WTC11 (cell line): ENCODE measurements around the gene FAM13A. TPM values are rescaled to one million over a fixed set of nuclear protein-coding genes. Genes with fewer than 3 reads are reported as not detected.
A peak's percentile ranks its signal among the peaks of the same experiment; 100 is the strongest.

Source experiments
- ATAC-seq: fragments of 200-7000 bp; cut with Tn5 transposase; 2 replicates; pipeline ENCODE4 v1.10.0; 2021; ENCODE audit warnings: mild to moderate bottlenecking, moderate library complexity
- CTCF ChIA-PET: fragments of 300-600 bp; sonication (Branson Sonifier 250); formaldehyde crosslinking; loops from one replicate; lab custom pipeline; 2021; ENCODE audit warnings: antibody characterized with exemption; lab: Charles Lee
- POLR2A ChIA-PET: fragments of 350-600 bp; sonication (Branson Sonifier 250); formaldehyde crosslinking; loops from one replicate; lab custom pipeline; 2021; ENCODE audit warnings: antibody characterized with exemption; lab: Charles Lee
- DNase-seq: peaks from one replicate; pipeline ENCODE4 v3.0.0; 2021; ENCODE audit warnings: low spot score
- H3K27ac Mint-ChIP-seq: 2 replicates; pipeline ENCODE4 v1.8.0; 2021; ENCODE audit warnings: mixed read lengths
- H3K27me3 Mint-ChIP-seq: 2 replicates; pipeline ENCODE4 v1.8.0; 2021; ENCODE audit warnings: low read depth, mild to moderate bottlenecking, moderate library complexity, mixed read lengths
- H3K36me3 Mint-ChIP-seq: 2 replicates; pipeline ENCODE4 v1.8.0; 2021; ENCODE audit warnings: mixed read lengths
- H3K4me1 Mint-ChIP-seq: 2 replicates; pipeline ENCODE4 v1.8.0; 2022; ENCODE audit warnings: mixed read lengths
- H3K4me3 Mint-ChIP-seq: 2 replicates; pipeline ENCODE4 v1.8.0; 2021; ENCODE audit warnings: mild to moderate bottlenecking, moderate library complexity, mixed read lengths
- H3K9me3 Mint-ChIP-seq: 2 replicates; pipeline ENCODE4 v1.8.0; 2021; ENCODE audit warnings: mixed read lengths
- GRHL2 ChIP-seq: fragments of 250-450 bp; sonication (Bioruptor Pico); IDR thresholded peaks from 2 replicates; pipeline ENCODE4 v1.8.0; 2022; ENCODE audit warnings: mild to moderate bottlenecking, moderate library complexity; ENCODE audit not compliant: insufficient replicate concordance, severe bottlenecking
- JAZF1 ChIP-seq: fragments of 250-450 bp; sonication (Bioruptor Pico); IDR thresholded peaks from 2 replicates; pipeline ENCODE4 v1.9.0; 2021; ENCODE audit warnings: moderate library complexity, mild to moderate bottlenecking, inconsistent platforms
- JUN ChIP-seq: sonication (generic); formaldehyde crosslinking; IDR thresholded peaks from 2 replicates; pipeline ENCODE4 v1.8.0; 2023; ENCODE audit warnings: mild to moderate bottlenecking, missing genetic modification reagents
- MXD4 ChIP-seq: fragments of 250-450 bp; sonication (Bioruptor Pico); IDR thresholded peaks from 2 replicates; pipeline ENCODE4 v1.8.0; 2021; ENCODE audit warnings: mild to moderate bottlenecking, moderate library complexity, borderline replicate concordance
- PRRX2 ChIP-seq: fragments of 250-450 bp; sonication (Bioruptor Pico); IDR thresholded peaks from 2 replicates; pipeline ENCODE4 v1.8.0; 2021; ENCODE audit warnings: mild to moderate bottlenecking
- SMAD3 ChIP-seq: sonication (generic); formaldehyde crosslinking; IDR thresholded peaks from 2 replicates; pipeline ENCODE4 v1.8.0; 2022; ENCODE audit warnings: missing genetic modification reagents, mild to moderate bottlenecking, borderline replicate concordance
- ZNF121 ChIP-seq: sonication (generic); formaldehyde crosslinking; IDR thresholded peaks from 2 replicates; pipeline ENCODE4 v1.8.0; 2023; ENCODE audit warnings: missing genetic modification reagents
- ZNF263 ChIP-seq: sonication (generic); formaldehyde crosslinking; IDR thresholded peaks from 2 replicates; pipeline ENCODE4 v1.8.1; 2022; ENCODE audit warnings: low read depth, mild to moderate bottlenecking, moderate library complexity, missing genetic modification reagents
- ZNF317 ChIP-seq: sonication (generic); formaldehyde crosslinking; IDR thresholded peaks from 2 replicates; pipeline ENCODE4 v1.8.1; 2023; ENCODE audit warnings: low read depth, mild to moderate bottlenecking, moderate library complexity, missing genetic modification reagents, borderline replicate concordance
- ZNF423 ChIP-seq: fragments of 250-450 bp; sonication (Bioruptor Pico); IDR thresholded peaks from 2 replicates; pipeline ENCODE4 v2.1.2; 2022; ENCODE audit warnings: mild to moderate bottlenecking, moderate library complexity
- ZNF671 ChIP-seq: fragments of 250-450 bp; sonication (Bioruptor Pico); IDR thresholded peaks from 2 replicates; pipeline ENCODE4 v1.8.0; 2021; ENCODE audit warnings: mild to moderate bottlenecking
- total RNA-seq: library from RNA; stranded (reverse); gene quantifications from 3 replicates; pipeline ENCODE4 v1.2.3, GENCODE V29; 2021
- TF ChIP-seq, protein P1 (sequence below): sonication (generic); formaldehyde crosslinking; IDR thresholded peaks from 2 replicates; pipeline ENCODE4 v1.8.0; 2022; ENCODE audit warnings: mild to moderate bottlenecking, missing genetic modification reagents
- TF ChIP-seq, protein P2 (sequence below): sonication (generic); formaldehyde crosslinking; IDR thresholded peaks from 2 replicates; pipeline ENCODE4 v1.8.1; 2023; ENCODE audit warnings: mild to moderate bottlenecking, moderate library complexity, missing genetic modification reagents
- TF ChIP-seq, protein P3 (sequence below): sonication (generic); formaldehyde crosslinking; IDR thresholded peaks from 2 replicates; pipeline ENCODE4 v1.8.1; 2022; ENCODE audit warnings: mild to moderate bottlenecking, moderate library complexity, missing genetic modification reagents
- TF ChIP-seq, protein P4 (sequence below): sonication (generic); formaldehyde crosslinking; conservative IDR thresholded peaks from 2 replicates; pipeline ENCODE4 v1.8.1; 2023; ENCODE audit warnings: mild to moderate bottlenecking, low read depth, missing genetic modification reagents, moderate library complexity
- TF ChIP-seq, protein P5 (sequence below): fragments of 250-450 bp; sonication (Bioruptor Pico); IDR thresholded peaks from 2 replicates; pipeline ENCODE4 v2.1.2; 2022; ENCODE audit warnings: mild to moderate bottlenecking, moderate library complexity
- TF ChIP-seq, protein P6 (sequence below): sonication (generic); formaldehyde crosslinking; IDR thresholded peaks from 2 replicates; pipeline ENCODE4 v1.8.1; 2023; ENCODE audit warnings: mild to moderate bottlenecking, missing genetic modification reagents, borderline replicate concordance

The FAM13A gene
- total RNA-seq, 1 experiment from 2014 or later, result 14.6 TPM

DNA sequence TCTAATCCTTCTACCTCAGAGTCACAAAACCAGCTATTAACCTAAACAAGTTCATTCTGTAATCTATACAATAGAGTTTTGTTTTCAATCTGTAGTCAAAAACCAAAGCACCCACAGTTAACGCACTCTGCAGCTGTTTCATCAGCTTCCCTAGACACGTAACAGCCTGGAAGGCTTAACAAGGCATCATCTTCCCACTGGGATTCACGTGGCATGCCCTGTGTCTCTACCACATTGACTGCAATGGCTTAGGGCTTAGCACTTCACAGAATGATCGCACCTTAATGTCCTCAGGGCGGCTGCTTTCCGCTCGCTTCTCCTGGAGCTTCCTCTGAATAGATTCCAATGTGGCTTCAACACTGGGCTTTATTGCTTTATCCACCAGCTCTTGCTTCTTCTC lies 309.6 kb downstream of the FAM13A start:
- Mint-ChIP-seq H3K4me3 (no peak overlapping the region), H3K27ac (no peak overlapping the region), H3K36me3 (peaks cover 40% of the 10 kb centered on the region), H3K4me1 (peaks cover 5% of the 10 kb centered on the region)
- no peak for ATAC-seq
- TF ChIP-seq, protein P1, sequence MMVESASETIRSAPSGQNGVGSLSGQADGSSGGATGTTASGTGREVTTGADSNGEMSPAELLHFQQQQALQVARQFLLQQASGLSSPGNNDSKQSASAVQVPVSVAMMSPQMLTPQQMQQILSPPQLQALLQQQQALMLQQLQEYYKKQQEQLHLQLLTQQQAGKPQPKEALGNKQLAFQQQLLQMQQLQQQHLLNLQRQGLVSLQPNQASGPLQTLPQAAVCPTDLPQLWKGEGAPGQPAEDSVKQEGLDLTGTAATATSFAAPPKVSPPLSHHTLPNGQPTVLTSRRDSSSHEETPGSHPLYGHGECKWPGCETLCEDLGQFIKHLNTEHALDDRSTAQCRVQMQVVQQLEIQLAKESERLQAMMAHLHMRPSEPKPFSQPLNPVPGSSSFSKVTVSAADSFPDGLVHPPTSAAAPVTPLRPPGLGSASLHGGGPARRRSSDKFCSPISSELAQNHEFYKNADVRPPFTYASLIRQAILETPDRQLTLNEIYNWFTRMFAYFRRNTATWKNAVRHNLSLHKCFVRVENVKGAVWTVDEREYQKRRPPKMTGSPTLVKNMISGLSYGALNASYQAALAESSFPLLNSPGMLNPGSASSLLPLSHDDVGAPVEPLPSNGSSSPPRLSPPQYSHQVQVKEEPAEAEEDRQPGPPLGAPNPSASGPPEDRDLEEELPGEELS (CRISPR knock-in tag), result no peak
- TF ChIP-seq ZNF317 (no peak), ZNF121 (CRISPR knock-in tag) (no peak)
- TF ChIP-seq, all 79 proteins: peak for 0
- POLR2A ChIA-PET, result interaction anchor here (0.6 kb wide), 1 partner anchor 278 kb away, joined by 3 read pairs; no protein-coding TSS in a partner anchor
- H3K9me3 Mint-ChIP-seq, result no peaks in the 10 kb centered on the region
- DNase-seq, result no peak
- no peaks in the 10 kb centered on the region for H3K27me3 Mint-ChIP-seq
- CTCF ChIA-PET, result no interaction called here

DNA sequence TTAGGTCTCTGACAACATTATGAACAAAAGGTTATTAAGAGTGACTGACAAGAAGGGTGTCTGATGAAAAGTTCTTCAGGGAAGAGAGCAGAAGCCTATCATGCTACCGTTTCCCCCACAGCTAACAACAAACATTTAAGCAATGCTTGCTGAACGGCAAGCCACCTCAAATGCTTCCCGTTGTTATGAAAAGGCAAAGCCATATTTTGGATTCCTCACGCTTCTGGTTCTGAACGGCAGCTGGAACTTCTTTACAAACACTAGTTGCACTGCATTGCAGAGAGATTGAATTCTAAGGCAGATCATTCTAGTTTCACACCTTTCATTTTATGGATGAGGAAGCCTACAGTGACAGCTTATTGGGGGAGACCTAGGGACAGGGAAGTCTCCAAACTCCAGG lies 310.8 kb downstream of the FAM13A start:
- ChIA-PET POLR2A (no interaction called here), CTCF (interaction anchor here (1.2 kb wide), 1 partner anchor 207 kb away, joined by 3 read pairs; no protein-coding TSS in a partner anchor)
- TF ChIP-seq PRRX2 (CRISPR knock-in tag) (no peak), JAZF1 (CRISPR knock-in tag) (no peak), SMAD3 (CRISPR knock-in tag) (no peak), MXD4 (CRISPR knock-in tag) (no peak), JUN (CRISPR knock-in tag) (no peak), GRHL2 (CRISPR knock-in tag) (no peak), ZNF263 (no peak), ZNF423 (CRISPR knock-in tag) (no peak), ZNF671 (CRISPR knock-in tag) (no peak)
- TF ChIP-seq, protein P2, sequence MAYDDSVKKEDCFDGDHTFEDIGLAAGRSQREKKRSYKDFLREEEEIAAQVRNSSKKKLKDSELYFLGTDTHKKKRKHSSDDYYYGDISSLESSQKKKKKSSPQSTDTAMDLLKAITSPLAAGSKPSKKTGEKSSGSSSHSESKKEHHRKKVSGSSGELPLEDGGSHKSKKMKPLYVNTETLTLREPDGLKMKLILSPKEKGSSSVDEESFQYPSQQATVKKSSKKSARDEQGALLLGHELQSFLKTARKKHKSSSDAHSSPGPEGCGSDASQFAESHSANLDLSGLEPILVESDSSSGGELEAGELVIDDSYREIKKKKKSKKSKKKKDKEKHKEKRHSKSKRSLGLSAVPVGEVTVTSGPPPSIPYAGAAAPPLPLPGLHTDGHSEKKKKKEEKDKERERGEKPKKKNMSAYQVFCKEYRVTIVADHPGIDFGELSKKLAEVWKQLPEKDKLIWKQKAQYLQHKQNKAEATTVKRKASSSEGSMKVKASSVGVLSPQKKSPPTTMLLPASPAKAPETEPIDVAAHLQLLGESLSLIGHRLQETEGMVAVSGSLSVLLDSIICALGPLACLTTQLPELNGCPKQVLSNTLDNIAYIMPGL (CRISPR knock-in tag), result no peak
- TF ChIP-seq, protein P3, sequence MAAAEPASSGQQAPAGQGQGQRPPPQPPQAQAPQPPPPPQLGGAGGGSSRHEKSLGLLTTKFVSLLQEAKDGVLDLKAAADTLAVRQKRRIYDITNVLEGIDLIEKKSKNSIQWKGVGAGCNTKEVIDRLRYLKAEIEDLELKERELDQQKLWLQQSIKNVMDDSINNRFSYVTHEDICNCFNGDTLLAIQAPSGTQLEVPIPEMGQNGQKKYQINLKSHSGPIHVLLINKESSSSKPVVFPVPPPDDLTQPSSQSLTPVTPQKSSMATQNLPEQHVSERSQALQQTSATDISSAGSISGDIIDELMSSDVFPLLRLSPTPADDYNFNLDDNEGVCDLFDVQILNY (CRISPR knock-in tag), result no peak
- TF ChIP-seq, protein P1 (CRISPR knock-in tag), result no peak
- TF ChIP-seq, protein P4, sequence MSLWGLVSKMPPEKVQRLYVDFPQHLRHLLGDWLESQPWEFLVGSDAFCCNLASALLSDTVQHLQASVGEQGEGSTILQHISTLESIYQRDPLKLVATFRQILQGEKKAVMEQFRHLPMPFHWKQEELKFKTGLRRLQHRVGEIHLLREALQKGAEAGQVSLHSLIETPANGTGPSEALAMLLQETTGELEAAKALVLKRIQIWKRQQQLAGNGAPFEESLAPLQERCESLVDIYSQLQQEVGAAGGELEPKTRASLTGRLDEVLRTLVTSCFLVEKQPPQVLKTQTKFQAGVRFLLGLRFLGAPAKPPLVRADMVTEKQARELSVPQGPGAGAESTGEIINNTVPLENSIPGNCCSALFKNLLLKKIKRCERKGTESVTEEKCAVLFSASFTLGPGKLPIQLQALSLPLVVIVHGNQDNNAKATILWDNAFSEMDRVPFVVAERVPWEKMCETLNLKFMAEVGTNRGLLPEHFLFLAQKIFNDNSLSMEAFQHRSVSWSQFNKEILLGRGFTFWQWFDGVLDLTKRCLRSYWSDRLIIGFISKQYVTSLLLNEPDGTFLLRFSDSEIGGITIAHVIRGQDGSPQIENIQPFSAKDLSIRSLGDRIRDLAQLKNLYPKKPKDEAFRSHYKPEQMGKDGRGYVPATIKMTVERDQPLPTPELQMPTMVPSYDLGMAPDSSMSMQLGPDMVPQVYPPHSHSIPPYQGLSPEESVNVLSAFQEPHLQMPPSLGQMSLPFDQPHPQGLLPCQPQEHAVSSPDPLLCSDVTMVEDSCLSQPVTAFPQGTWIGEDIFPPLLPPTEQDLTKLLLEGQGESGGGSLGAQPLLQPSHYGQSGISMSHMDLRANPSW (CRISPR knock-in tag), result no peak
- TF ChIP-seq, protein P5, sequence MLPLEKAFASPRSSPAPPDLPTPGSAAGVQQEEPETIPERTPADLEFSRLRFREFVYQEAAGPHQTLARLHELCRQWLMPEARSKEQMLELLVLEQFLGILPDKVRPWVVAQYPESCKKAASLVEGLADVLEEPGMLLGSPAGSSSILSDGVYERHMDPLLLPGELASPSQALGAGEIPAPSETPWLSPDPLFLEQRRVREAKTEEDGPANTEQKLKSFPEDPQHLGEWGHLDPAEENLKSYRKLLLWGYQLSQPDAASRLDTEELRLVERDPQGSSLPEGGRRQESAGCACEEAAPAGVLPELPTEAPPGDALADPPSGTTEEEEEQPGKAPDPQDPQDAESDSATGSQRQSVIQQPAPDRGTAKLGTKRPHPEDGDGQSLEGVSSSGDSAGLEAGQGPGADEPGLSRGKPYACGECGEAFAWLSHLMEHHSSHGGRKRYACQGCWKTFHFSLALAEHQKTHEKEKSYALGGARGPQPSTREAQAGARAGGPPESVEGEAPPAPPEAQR (CRISPR knock-in tag), result no peak
- TF ChIP-seq, protein P6, sequence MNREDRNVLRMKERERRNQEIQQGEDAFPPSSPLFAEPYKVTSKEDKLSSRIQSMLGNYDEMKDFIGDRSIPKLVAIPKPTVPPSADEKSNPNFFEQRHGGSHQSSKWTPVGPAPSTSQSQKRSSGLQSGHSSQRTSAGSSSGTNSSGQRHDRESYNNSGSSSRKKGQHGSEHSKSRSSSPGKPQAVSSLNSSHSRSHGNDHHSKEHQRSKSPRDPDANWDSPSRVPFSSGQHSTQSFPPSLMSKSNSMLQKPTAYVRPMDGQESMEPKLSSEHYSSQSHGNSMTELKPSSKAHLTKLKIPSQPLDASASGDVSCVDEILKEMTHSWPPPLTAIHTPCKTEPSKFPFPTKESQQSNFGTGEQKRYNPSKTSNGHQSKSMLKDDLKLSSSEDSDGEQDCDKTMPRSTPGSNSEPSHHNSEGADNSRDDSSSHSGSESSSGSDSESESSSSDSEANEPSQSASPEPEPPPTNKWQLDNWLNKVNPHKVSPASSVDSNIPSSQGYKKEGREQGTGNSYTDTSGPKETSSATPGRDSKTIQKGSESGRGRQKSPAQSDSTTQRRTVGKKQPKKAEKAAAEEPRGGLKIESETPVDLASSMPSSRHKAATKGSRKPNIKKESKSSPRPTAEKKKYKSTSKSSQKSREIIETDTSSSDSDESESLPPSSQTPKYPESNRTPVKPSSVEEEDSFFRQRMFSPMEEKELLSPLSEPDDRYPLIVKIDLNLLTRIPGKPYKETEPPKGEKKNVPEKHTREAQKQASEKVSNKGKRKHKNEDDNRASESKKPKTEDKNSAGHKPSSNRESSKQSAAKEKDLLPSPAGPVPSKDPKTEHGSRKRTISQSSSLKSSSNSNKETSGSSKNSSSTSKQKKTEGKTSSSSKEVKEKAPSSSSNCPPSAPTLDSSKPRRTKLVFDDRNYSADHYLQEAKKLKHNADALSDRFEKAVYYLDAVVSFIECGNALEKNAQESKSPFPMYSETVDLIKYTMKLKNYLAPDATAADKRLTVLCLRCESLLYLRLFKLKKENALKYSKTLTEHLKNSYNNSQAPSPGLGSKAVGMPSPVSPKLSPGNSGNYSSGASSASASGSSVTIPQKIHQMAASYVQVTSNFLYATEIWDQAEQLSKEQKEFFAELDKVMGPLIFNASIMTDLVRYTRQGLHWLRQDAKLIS (CRISPR knock-in tag), result no peak
- no peaks in the 10 kb centered on the region for H3K27me3 Mint-ChIP-seq
- peaks cover 5% of the 10 kb centered on the region for H3K4me1 Mint-ChIP-seq
- no peaks in the 10 kb centered on the region for H3K9me3 Mint-ChIP-seq
- ATAC-seq (no peak), DNase-seq (no peak)
- no peak overlapping the region for H3K4me3 Mint-ChIP-seq
- H3K27ac Mint-ChIP-seq, result peak overlapping the region; percentile 47; the same call in 1 of the 2 replicates
- peaks cover 40% of the 10 kb centered on the region for H3K36me3 Mint-ChIP-seq
